Large intestine (tissue), 3 donors: Measurements from ENCODE around the gene TRIOBP. TPM values are rescaled to one million over a fixed set of nuclear protein-coding genes. Genes with fewer than 3 reads are reported as not detected.

Experiments used
- DNase-seq, 2 donors: peaks; one replicate each; pipeline versions ENCODE4 v3.0.0 to v3.0.0-alpha.2; 2013
- H3K27ac ChIP-seq: one replicate; pipeline ENCODE4 v1.5.1; 2013; ENCODE audit warnings: low read length
- H3K27me3 ChIP-seq: 2 replicates; pipeline ENCODE4 v1.6.1; 2013; ENCODE audit warnings: low read length; ENCODE audit not compliant: control insufficient read depth, insufficient read depth
- H3K36me3 ChIP-seq: 2 replicates; pipeline ENCODE4 v1.6.1; 2013; ENCODE audit warnings: low read length; ENCODE audit not compliant: control insufficient read depth, insufficient read depth
- H3K4me1 ChIP-seq: one replicate; pipeline ENCODE4 v1.6.1; 2013; ENCODE audit warnings: low read length; ENCODE audit not compliant: control insufficient read depth, insufficient read depth
- H3K4me3 ChIP-seq: one replicate; pipeline ENCODE4 v1.5.1; 2013; ENCODE audit warnings: low read length
- H3K9me3 ChIP-seq: one replicate; pipeline ENCODE4 v1.6.1; 2013; ENCODE audit warnings: mild to moderate bottlenecking, low read depth, low read length, moderate library complexity; ENCODE audit not compliant: control insufficient read depth
- WGBS: methylation state at CpG from one replicate; pipeline ENCODE4 v1.1.5; 2013; ENCODE audit warnings: low lambda C conversion rate; ENCODE audit not compliant: insufficient coverage; 5-methylcytosine and 5-hydroxymethylcytosine counted together
- polyA plus RNA-seq: library from polyadenylated mRNA; unstranded; fragments of 120-200 nt; gene quantifications from one replicate; pipeline ENCODE4 v1.2.1, GENCODE V29; 2013

Gene TRIOBP
- polyA plus RNA-seq, 1 donor = 43.5 TPM

DNA sequence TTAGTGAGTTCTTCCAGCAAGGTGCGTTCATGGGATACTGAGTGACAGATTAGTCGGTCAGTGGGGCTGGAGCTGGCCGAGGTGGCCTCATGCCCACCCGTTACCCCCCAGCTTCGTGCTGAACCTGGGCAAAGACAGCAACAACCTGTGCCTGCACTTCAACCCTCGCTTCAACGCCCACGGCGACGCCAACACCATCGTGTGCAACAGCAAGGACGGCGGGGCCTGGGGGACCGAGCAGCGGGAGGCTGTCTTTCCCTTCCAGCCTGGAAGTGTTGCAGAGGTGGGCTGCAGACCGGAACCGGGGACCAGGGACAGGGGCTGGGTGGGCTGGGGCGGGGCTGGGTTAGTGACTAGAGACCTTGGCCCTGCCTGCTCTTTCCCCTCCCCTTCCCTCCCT is 18.5 kb upstream of the TRIOBP start:
- H3K4me3 ChIP-seq = no peak overlapping the region
- peaks cover 26% of the 10 kb centered on the region for H3K4me1 ChIP-seq

GRCh38 chr22:37679670-37680069 is 17.2 kb upstream of the TRIOBP start:
- no CpG with 5 or more reads among the region's 8 CpGs for WGBS
- H3K27ac ChIP-seq = no peak overlapping the region

More for the DNA sequence above, 18.5 kb upstream of the TRIOBP start:
- peaks cover 3% of the 10 kb centered on the region for H3K9me3 ChIP-seq
- DNase-seq = no peak
- WGBS = no CpG with 5 or more reads among the region's 18 CpGs
- H3K27me3 ChIP-seq = no peaks in the 10 kb centered on the region
- H3K27ac ChIP-seq = no peak overlapping the region
- peaks cover 9% of the 10 kb centered on the region for H3K36me3 ChIP-seq

DNA sequence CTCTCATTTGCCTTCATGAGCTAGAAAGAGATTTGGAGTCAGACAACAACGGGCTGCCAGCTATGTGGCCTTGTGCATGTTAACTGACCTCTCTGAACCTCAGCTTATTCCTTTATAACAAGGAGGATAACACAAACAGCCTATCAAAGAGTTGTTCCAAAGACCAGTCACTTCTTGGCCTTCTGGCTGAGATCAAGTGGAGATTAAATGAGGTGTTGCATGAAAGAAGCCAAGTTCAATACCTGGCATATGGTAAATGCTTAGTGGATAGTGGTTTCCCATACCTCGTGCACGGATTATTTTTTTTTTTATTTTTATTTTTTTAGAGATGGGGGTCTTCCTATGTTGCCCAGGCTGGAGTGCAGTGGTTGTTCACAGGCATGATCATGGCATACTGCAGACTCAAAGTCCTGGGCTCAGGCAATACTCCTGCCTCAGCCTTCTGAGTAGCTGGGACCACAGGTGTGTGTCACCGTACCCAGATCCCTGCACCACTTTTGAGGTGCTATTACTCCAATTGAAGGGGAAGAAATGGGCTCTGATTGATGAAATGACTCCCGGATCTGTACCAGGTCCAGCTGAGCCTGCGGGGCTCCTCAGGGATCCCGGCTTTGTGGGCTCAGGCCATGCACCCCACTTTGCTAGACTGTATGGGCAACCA is 16.5 kb upstream of the TRIOBP start:
- Histone ChIP-seq H3K9me3 (peaks cover 3% of the 10 kb centered on the region), H3K4me3 (no peak overlapping the region), H3K27me3 (no peaks in the 10 kb centered on the region), H3K27ac (no peak overlapping the region), H3K4me1 (peaks cover 22% of the 10 kb centered on the region), H3K36me3 (peaks cover 9% of the 10 kb centered on the region)
- no peak for DNase-seq
- whole genome bisulfite sequencing = 100% methylated on average over 1 of the region's 7 CpGs

More at GRCh38 chr22:37679670-37680069, 17.2 kb upstream of the TRIOBP start:
- Histone ChIP-seq H3K4me3 (no peak overlapping the region), H3K4me1 (peaks cover 24% of the 10 kb centered on the region), H3K27me3 (no peaks in the 10 kb centered on the region), H3K9me3 (peaks cover 3% of the 10 kb centered on the region), H3K36me3 (peaks cover 9% of the 10 kb centered on the region)
- DNase-seq = no peak

GRCh38 chr22:37681001-37681424 is 15.8 kb upstream of the TRIOBP start:
- Histone ChIP-seq H3K36me3 (peaks cover 9% of the 10 kb centered on the region), H3K4me1 (peaks cover 23% of the 10 kb centered on the region), H3K4me3 (no peak overlapping the region), H3K27me3 (no peaks in the 10 kb centered on the region), H3K27ac (no peak overlapping the region), H3K9me3 (peaks cover 3% of the 10 kb centered on the region)
- peak in 1 of 2 donors; percentile 35 for DNase-seq
- no CpG with 5 or more reads among the region's 2 CpGs for WGBS

GRCh38 chr22:37681556-37682049 is 15.2 kb upstream of the TRIOBP start:
- peaks cover 9% of the 10 kb centered on the region for H3K36me3 ChIP-seq
- no peak overlapping the region for H3K4me3 ChIP-seq
- H3K27ac ChIP-seq = no peak overlapping the region
- peak; percentile 73 to 79 for DNase-seq
- H3K4me1 ChIP-seq = peaks cover 24% of the 10 kb centered on the region
- H3K9me3 ChIP-seq = peaks cover 3% of the 10 kb centered on the region
- H3K27me3 ChIP-seq = no peaks in the 10 kb centered on the region
- WGBS = no CpG with 5 or more reads among the region's 6 CpGs

DNA sequence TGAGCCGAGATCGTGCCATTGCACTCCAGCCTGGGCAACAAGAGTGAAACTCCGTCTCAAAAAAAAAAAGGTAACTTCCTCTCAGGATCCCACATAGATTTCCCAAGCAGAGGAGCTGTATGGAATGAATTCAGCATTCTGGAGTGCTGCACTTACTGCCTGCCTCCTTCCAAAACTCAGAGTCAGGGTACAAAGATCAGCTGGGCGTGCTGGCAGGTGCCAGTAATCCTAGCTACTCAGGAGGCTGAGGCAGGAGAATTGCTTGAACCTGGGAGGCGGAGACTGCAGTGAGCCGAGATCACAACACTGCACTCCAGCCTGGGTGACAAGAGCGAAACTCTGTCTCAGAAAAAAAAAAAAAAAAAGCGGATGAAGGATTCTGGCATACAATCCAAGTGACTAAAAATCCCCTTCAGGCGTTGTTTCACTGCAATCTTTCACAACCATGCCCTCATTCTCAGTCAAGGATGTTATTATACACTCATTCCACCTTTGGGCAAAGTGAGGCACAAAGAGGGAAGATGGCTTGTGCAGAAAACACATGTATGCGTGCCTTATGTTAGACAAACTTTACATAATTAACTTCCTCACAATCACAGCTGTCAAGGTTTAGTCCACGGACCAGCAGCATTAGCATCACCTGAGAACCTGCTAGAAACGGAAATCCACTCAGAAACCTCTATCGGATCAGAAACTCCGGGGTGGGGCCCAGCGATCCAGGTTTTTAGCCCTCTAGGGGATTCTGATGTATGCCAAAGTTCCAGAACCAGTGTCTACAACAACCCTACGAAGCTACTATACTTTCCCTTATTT is 11.8 kb upstream of the TRIOBP start:
- Histone ChIP-seq H3K4me1 (peaks cover 21% of the 10 kb centered on the region), H3K36me3 (peaks cover 16% of the 10 kb centered on the region), H3K9me3 (no peaks in the 10 kb centered on the region), H3K27me3 (no peaks in the 10 kb centered on the region), H3K4me3 (no peak overlapping the region), H3K27ac (peak overlapping the region; percentile 93)
- no CpG with 5 or more reads among the region's 16 CpGs for WGBS
- DNase-seq = peak; percentile 63 to 85

DNA sequence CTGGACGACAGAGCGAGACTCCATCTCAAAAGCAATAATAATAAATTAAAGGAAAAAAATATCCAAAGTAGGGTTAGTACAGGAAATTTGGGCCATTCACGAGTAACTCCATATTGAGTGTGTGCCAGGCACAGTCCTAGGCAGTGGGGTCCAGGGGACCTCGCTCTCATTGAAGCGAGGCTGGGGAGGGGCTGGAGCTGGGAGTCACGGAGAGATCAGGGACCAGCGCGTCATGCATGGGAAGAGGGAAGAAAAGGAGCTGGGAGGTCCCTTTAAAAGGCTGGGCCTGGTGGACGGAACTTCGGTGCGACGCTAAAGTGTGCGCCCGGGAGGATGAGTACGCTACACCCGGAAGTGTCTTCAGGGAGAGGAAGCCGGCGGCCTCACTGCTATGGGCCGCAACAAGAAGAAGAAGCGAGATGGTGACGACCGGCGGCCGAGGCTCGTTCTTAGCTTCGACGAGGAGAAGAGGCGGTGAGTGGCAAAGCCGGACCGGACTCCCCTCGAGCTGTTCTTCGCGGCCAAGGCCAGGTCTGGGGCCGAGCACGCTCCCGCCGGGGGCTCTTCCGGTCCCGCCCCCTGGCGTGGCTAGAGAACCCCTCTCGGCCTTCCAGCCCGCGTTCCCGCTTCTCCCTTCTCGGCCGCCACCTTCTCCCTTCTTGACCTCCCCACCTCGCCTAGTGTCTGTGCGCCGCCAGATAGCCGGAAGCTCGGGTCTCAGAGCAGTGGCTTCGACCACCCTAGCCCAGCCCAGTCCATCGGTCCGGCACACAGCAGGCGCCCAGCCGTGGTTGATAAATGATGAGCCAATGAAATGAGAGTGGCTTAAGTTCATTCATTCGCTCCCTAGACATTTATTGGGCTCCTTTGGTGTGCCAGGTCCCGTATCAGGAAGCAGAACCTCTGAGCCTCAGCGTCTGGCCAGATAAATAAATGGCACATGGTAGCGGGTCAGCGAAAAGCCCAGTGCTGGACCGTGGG is 10.6 kb upstream of the TRIOBP start, which contains the start of gene NOL12:
NOL12 (plus strand) TSS at position 342 of the 981 bp plus-strand sequence; CDS start at position 392, 50 bp downstream.
- Histone ChIP-seq H3K27ac (peak within 1 kb of the TSS; percentile 93), H3K36me3 (peaks cover 27% of the 10 kb centered on the region), H3K4me3 (peak within 1 kb of the TSS; percentile 92), H3K4me1 (peaks cover 17% of the 10 kb centered on the region), H3K27me3 (no peaks in the 10 kb centered on the region), H3K9me3 (no peaks in the 10 kb centered on the region)
- DNase-seq = peak; percentile 81 to 94
- WGBS = 50% methylated on average over 2 of the region's 62 CpGs

GRCh38 chr22:37690407-37690806 is 6.4 kb upstream of the TRIOBP start:
- Histone ChIP-seq H3K27me3 (no peaks in the 10 kb centered on the region), H3K9me3 (no peaks in the 10 kb centered on the region), H3K4me3 (no peak overlapping the region), H3K4me1 (peaks cover 7% of the 10 kb centered on the region), H3K27ac (no peak overlapping the region), H3K36me3 (peaks cover 53% of the 10 kb centered on the region)
- no CpG with 5 or more reads among the region's 7 CpGs for WGBS
- no peak for DNase-seq

DNA sequence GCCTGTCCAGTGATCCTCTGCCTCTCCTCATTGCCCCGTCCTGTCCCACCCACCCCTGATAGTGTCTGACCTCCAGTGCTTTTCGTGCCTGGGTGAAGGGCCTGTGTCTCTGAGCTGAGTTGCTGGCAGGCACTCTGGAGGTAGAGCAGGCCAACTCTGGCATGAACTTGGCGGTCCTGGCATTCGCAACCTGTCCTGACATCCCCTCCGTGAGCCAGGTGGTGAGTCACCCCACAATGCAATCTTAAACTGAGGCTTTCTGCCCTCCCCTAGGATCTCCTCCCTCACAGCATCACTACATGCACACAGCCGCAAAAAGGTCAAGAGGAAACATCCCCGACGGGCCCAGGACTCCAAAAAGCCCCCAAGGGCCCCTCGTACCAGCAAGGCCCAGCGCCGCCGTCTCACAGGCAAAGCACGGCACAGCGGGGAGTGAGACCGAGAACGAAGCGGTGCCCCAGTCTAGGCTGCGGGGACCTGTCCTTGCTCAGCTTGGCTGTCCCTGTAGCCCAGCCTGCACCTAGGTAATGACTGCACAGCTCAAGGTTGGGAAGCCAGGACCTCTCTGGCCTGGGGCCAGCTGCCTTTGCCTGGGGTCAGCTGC is 5.8 kb upstream of the TRIOBP start:
- Histone ChIP-seq H3K9me3 (no peaks in the 10 kb centered on the region), H3K4me1 (peaks cover 3% of the 10 kb centered on the region), H3K27ac (no peak overlapping the region), H3K4me3 (no peak overlapping the region), H3K27me3 (no peaks in the 10 kb centered on the region), H3K36me3 (peaks cover 53% of the 10 kb centered on the region)
- 100% methylated on average over 1 of the region's 18 CpGs for WGBS
- no peak for DNase-seq
